ENCODE data around the gene RFC1.

RFC1 gene

GRCh38 chr4:39312816-39313215 lies 53.3 kb downstream of the RFC1 start:
- DNase-seq (no peak), ATAC-seq (ENCODE audit: insufficient read depth, low read depth) (no peak)
- no peaks in the 10 kb centered on the region for H3K9me3 ChIP-seq (ENCODE audit: insufficient read depth, low read length, severe bottlenecking)
- H4K20me1 ChIP-seq (ENCODE audit: insufficient read depth, low read length) = peaks cover 3% of the 10 kb centered on the region; the same call in 1 of the 2 replicates
- no peak overlapping the region for H3K9ac ChIP-seq (ENCODE audit: low read depth, low read length)
- H3K27me3 ChIP-seq (ENCODE audit: insufficient read depth, low read length, poor library complexity) = no peaks in the 10 kb centered on the region
- H3K4me2 ChIP-seq (ENCODE audit: insufficient read depth, low read length) = no peak overlapping the region
- H3K4me1 ChIP-seq (ENCODE audit: insufficient read depth, low read length) = no peaks in the 10 kb centered on the region
- H2AFZ ChIP-seq (ENCODE audit: low read depth, low read length) = no peak overlapping the region
- H3K4me3 ChIP-seq (ENCODE audit: low read depth in 1 of 2, low read length in 2 of 2) = no peak overlapping the region
- TF ChIP-seq CTCF (IDR thresholded peaks at IDR 0.05; ENCODE audit: borderline replicate concordance, extremely low read depth, low read length, poor library complexity, severe bottlenecking) = no peak
- TF ChIP-seq EZH2 (IDR thresholded peaks at IDR 0.05; ENCODE audit: borderline replicate concordance, low read depth, low read length, severe bottlenecking) = no peak
- peaks cover 98% of the 10 kb centered on the region for H3K36me3 ChIP-seq (ENCODE audit: insufficient read depth, low read length)
- no peak overlapping the region for H3K27ac ChIP-seq (ENCODE audit: low read length)
- no peaks in the 10 kb centered on the region for H3K79me2 ChIP-seq (ENCODE audit: insufficient read depth, low read length)

GRCh38 chr4:39308611-39309010 lies 57.6 kb downstream of the RFC1 start:
- Histone ChIP-seq H3K4me1 (ENCODE audit: insufficient read depth, low read length) (no peaks in the 10 kb centered on the region), H2AFZ (ENCODE audit: low read depth, low read length) (no peak overlapping the region), H4K20me1 (ENCODE audit: insufficient read depth, low read length) (peaks cover 8% of the 10 kb centered on the region; the same call in 1 of the 2 replicates), H3K79me2 (ENCODE audit: insufficient read depth, low read length) (peaks cover 2% of the 10 kb centered on the region; the same call in 1 of the 2 replicates), H3K9me3 (ENCODE audit: insufficient read depth, low read length, severe bottlenecking) (no peaks in the 10 kb centered on the region), H3K27ac (ENCODE audit: low read length) (no peak overlapping the region), H3K9ac (ENCODE audit: low read depth, low read length) (no peak overlapping the region), H3K27me3 (ENCODE audit: insufficient read depth, low read length, poor library complexity) (no peaks in the 10 kb centered on the region), H3K4me2 (ENCODE audit: insufficient read depth, low read length) (no peak overlapping the region), H3K36me3 (ENCODE audit: insufficient read depth, low read length) (peaks cover 94% of the 10 kb centered on the region), H3K4me3 (ENCODE audit: low read depth in 1 of 2, low read length in 2 of 2) (no peak overlapping the region)
- no peak for TF ChIP-seq CTCF (IDR thresholded peaks at IDR 0.05; ENCODE audit: borderline replicate concordance, extremely low read depth, low read length, poor library complexity, severe bottlenecking)
- no peak for TF ChIP-seq EZH2 (IDR thresholded peaks at IDR 0.05; ENCODE audit: borderline replicate concordance, low read depth, low read length, severe bottlenecking)
- ATAC-seq (ENCODE audit: insufficient read depth, low read depth) (no peak), DNase-seq (no peak)

GRCh38 chr4:39305912-39306677 lies 60.1 kb downstream of the RFC1 start:
- peaks cover 8% of the 10 kb centered on the region; the same call in 1 of the 2 replicates for H4K20me1 ChIP-seq (ENCODE audit: insufficient read depth, low read length)
- H3K27me3 ChIP-seq (ENCODE audit: insufficient read depth, low read length, poor library complexity) = no peaks in the 10 kb centered on the region
- H2AFZ ChIP-seq (ENCODE audit: low read depth, low read length) = no peak overlapping the region
- H3K79me2 ChIP-seq (ENCODE audit: insufficient read depth, low read length) = peaks cover 2% of the 10 kb centered on the region; the same call in 1 of the 2 replicates
- DNase-seq = no peak
- H3K4me1 ChIP-seq (ENCODE audit: insufficient read depth, low read length) = no peaks in the 10 kb centered on the region
- H3K9me3 ChIP-seq (ENCODE audit: insufficient read depth, low read length, severe bottlenecking) = no peaks in the 10 kb centered on the region
- no peak overlapping the region for H3K4me2 ChIP-seq (ENCODE audit: insufficient read depth, low read length)
- no peak for TF ChIP-seq CTCF (IDR thresholded peaks at IDR 0.05; ENCODE audit: borderline replicate concordance, extremely low read depth, low read length, poor library complexity, severe bottlenecking)
- TF ChIP-seq EZH2 (IDR thresholded peaks at IDR 0.05; ENCODE audit: borderline replicate concordance, low read depth, low read length, severe bottlenecking) = no peak
- no peak overlapping the region for H3K9ac ChIP-seq (ENCODE audit: low read depth, low read length)
- H3K27ac ChIP-seq (ENCODE audit: low read length) = no peak overlapping the region
- no peak for ATAC-seq (ENCODE audit: insufficient read depth, low read depth)
- peaks cover 94% of the 10 kb centered on the region for H3K36me3 ChIP-seq (ENCODE audit: insufficient read depth, low read length)
- H3K4me3 ChIP-seq (ENCODE audit: low read depth in 1 of 2, low read length in 2 of 2) = no peak overlapping the region

Measured in DND-41 (cell line).